DMS153 treated with DMSO at 0.1 percent for 48 hours (cell line): ENCODE results near the gene TCEA3.

ENCODE experiments used
- DNase-seq: peaks from one replicate; lab custom pipeline; 2025; ENCODE audit not compliant: unreplicated experiment; lab: John Stamatoyannopoulos, UW

Gene TCEA3

DNA sequence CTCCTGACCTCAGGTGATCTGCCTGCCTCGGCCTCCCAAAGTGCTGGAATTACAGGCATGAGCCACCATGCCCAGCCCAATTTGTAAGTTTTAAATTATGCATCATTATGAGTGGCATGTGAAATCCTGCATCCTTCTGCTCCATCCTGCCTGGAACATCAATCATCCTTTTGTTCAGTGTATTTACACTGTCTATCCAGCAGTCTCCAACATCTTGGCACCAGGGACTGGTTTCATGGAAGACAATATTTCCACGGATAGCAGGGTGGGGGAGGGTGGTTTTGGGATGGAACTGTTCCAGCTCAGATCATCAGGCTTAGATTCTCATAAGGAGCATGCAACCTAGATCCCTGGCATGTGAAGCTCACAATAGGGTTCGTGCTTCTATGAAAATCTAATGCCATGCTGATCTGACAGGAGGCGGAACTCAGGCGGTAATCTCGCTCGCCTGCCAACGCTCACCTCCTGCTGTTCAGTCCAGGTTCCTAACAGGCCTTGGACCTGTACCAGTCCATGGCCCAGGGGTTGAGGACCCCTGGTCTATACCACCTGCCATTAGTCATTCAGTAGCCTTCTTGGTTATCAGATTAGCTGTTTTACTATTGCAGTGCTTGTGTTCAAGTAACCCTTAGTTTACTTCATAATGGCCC lies 22.2 kb upstream of the TCEA3 start:
- no peak for DNase-seq

DNA sequence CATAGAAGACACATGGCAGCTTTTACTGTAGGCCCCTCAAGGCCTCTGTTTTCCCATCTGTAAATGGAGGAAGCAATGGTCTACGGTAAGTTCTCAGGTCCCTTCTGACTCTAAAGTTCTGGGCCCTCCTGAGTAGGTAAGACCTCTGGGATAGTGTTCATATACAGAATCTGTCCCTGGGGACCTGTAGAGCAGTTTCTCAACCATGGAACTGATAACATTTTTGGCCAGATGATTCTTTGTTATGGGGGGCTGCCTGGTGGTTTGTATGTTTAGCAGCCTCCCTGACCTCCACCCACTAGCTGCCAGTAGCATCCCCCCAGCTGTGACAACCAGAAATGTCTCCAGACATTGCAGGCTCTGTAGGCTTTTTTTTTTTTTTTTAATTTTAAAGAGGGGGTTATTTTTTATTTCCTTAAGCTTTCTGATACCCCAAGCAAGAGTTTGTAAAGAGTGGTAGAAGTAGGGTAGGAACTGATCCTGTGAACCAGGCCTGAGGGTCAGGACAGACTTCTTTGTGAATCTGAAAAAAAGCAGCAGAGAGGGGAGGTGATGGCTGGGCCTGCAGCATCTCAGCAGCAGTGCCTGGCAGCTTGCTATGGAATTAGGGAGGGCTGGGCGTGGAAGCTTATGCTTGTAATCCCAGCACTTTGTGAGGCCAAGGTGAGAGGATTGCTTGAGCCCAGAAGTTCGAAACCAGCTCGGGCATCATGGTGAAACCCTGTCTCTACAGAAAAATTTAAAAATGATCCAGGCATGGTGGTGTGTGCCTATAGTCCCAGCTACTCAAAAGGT lies 20.2 kb upstream of the TCEA3 start:
- DNase-seq: no peak

DNA sequence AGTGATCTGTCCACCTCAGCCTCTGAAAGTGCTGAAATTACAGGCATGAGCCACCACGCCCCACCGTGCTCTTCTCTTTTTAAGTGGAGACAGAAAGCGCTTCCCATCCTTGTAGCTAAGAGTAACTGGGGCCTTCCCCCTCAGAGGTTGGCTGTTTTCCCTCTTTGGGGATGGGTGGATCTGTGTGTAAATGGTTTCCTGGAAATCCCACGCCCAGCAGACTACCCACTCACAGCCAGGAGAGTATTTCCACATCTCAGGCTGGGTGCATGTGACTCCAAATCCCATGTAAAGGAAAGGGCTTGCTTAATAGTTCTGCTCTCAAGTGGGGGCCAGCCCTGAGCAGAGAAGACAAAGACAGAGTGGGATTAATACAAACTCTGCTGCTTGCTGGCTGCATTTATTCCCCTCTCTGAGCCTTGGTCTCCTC lies 19.6 kb upstream of the TCEA3 start:
- DNase-seq: no peak

DNA sequence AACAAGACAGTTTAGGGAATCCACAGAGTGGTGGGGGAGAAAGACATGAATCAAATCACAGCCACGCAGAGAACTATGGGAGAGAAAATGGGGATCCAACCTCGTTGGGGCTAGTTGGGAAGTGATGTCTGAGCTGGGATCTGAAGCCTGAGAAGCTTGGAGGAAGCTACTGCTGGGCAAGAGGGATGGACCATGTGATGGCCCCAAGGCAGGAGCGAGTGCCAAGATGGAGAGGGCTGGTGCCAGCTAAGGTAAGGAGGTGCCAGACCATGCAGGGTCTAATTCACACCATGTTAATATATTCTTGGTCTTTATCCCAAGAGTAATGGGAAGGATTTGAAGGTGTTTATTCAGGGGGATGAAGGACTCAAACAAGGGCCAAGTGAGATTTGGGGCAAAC lies 18.2 kb upstream of the TCEA3 start:
- DNase-seq: no peak

DNA sequence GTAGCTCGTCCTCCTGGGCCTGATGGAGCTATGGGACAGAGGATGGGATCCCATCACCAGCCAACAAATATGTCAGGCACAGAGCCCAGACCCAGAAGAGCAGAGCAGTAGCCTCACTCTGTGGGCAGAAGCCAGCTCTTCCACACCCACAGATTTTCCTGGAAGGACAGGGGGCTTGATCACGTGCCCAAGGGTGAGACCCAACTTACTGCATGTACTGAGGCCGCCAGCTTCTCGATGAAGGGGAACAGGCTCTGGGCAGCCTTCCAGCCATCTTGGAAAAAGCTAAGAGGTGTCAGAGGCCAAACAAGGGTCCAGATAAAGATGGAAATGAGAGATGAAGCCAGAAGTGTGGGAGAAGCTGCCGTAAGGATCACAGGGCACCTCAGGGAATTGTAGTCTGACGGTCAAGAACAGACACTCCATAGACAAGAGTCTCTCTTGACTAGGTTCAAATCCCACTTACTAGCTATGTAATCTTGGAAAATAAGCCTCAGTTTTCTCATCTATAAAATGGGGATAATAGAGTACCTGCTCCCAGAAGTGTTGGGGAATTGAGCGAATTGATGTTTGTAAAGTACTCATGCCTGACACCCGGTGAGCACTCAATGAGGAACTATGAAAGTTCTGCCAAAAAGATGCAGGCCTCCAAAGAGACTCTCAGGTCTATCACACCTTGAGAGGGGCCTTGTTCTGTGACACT lies 17.0 kb upstream of the TCEA3 start:
- DNase-seq: no peak

DNA sequence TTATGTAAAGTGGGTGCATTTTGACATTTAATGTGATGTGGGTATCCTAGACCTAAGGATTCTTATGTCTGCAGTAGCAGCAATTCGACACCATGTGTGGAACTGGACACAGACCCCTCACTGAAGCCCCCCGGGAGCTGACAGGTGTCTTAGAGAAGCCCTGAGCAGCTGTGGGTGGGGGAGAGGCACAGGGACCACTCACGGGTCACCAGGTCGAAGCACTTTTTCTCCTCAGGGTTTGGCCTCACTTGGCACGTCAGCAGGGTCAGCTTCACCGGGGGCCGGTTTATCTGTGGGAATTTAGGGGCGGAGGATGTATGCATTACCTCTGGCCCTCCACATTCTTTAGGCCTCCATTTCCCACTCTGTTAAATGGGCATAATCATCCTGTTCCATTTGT lies 14.0 kb upstream of the TCEA3 start:
- DNase-seq: no peak

DNA sequence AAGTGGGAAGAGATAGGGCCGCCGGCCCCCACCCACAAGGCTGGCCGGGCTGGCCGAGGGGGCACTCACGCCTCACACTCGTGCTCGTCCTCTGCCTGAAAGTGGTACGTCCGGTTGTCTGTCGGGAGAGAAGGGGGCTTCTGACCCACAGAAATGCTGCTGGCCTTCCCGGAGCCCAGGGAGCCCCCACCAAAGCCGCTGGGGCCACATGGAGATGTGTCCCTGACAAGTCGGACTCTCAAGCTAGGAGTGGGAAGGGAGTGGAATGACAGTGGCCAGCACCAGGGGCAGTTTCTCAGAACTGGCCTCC lies 12.8 kb upstream of the TCEA3 start:
- no peak for DNase-seq

DNA sequence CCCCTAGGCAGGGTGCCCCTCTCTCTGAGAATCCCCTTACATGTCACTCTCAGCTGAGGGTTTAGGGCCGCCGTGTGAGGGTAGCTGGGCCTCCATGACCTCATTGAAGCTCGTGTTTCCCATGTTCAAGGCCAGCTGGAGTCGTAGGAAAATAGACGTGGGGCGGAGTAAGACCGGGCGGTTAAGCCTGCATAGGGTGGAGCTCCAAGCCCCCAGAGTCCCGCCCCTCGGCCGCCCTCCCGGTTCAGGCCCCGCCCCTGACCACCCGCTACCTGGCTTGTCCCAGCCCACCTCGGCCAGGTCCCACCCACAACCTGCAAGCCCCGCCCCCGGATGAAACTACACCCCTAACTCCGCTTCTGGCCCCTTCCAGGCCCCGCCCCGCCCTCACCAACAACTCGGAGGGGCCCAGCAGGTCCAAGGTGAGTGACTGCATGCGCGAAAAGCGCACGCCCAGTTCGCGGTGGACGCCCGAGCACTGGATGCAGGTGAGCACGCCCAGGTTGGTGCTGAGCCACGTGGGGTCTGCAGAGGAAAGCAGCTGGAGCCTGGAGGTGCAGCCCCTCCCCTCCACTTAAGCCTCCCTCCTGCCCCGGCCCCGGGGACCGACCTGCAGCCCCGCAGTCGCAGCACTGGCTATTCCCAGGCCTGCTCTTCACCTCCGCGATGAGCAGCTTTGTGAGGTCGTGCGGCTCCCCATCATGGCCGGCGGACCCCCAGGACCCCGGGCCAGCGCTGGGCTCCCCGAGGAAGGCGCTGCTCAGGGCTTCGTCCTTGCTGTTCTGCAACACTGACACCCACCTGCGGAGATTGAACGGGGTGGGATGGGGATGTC lies 12.2 kb upstream of the TCEA3 start:
- DNase-seq: no peak

DNA sequence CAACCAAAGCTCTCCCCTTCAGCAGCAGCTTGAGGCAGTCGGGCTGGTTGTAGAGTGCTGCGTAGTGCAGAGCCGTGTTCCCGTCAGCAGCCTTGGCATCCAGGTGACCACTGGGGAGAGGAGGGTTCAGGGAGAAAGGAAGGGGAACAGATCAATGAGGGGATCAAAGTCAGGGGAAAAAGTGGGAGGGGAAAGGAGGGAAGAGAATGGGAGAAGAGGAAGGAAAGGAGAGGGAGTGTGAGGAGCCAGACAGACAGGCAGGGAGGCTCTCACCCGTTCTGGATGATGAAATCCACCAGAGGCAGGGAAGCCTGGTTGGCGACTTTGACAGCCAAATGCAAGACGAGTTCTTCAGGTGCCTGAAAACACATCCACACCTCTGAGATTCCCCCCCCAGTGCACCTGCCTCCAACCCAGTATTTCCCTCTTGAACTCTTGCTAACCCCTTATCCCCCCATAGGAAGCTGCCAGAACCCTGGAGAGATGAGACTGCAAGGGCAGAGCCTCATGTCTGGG lies 9.8 kb upstream of the TCEA3 start:
- no peak for DNase-seq

DNA sequence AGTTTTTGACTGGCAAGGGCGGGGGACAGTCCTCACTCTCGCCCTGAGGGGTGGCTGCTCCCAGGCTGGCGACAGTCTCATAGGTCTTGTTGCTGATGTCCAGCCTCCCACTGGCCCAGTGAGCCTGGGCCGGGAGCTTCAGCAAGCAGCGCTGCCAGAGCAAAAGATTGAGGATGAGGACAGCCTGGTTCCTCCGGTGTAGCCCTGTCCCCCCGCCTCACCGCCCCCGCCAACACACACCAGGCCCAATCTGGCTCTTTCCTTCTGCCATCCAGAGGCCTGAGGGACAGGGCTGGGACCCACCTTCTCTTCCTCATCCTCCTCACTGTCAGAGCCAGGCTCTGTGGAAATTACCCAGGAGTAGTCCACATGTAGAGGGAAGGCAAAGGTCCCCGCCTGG lies 8.6 kb upstream of the TCEA3 start:
- DNase-seq: no peak

DNA sequence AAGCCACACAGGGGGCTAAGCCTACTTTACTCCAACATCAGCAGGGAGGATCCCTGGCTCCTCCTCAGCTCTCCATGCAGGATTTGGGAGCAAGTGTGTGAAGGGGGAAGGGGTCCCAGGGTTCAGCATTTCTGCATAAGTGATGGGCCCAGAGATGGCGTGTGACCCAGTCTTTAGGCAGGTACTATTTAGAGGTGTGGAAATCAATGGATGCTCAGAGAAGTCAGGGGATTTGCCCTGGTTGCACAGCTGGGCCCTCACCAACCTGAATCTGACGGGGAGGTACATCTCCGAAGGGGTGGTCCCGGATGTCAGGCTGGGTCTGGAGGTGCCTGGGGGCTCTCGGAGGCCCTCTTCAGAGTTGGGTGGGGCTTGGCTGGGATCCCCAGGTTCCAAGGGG lies 6.9 kb upstream of the TCEA3 start:
- DNase-seq: no peak

DNA sequence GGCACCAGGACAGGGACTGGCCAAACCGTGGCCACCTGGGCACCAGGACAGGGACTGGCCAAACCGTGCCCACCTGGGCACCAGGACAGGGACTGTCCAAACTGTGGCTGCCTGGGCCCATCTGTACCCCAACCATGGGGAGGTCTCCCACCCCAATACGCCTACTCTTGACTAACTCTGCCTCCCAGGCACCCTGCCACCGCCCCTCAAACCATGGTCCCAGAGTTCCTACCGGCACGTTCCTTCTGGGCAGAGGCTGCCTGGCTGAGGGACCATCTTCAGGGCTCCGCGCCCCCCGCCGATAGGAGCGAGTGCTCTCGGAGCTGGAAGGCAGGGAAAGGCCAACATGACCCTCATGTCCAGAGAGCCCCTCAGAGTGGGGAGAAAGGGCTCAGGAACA lies 6.3 kb upstream of the TCEA3 start:
- DNase-seq: no peak

DNA sequence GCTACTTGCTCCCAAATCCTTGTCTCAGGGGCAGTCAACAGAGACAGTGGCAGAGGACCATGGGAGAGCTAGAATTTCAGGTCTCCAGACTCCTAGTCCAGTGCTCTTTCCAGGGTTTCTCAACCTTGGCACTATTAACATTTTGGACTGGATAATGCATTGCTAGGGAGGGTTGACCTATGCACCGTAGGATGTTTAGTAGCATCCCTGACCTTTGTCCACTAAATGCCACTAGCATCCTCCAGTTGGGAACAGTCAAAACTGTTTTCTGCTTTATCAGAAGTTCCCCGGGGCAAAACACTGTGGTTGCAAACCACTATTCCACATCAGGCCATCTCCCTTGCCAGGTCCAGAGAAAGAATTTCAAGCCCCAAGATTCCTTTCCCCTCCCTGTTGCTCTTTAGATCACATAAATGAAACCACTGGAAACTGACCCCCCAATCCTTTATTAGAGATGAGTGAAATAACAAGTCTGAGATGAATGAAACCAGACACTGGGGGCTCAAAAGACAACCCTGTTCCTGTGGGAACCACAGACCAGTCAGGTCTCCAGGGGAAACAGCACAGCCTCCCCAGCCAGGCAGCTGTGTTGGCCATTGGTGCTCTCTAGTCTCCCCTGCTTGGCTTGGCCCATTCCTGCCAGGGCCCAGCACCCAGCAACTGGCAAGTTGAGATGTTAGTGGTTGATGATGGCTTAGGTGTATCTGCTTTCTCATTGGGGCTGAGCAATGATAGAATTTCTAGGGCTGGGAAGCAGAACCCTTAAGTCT lies 3.8 kb upstream of the TCEA3 start:
- DNase-seq: no peak

DNA sequence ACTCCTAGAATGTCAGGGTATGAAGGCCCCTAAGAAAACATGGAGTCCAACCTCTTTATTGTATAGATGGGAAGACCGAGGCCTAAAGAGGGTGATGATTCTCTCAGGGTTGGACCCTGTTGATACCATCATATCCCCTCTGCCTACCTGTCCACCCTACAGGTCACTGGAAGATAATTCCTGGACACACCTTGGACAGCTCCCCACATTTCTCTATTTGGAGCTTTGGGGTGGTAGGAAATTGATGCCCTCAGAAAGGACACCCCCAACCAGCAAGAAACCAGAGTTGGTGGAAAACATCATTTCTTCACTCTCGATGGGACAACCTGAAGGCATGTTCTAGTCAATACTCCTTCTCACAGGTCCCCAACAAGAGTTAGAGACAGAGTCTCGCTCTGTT lies 3.0 kb upstream of the TCEA3 start:
- DNase-seq: no peak

DNA sequence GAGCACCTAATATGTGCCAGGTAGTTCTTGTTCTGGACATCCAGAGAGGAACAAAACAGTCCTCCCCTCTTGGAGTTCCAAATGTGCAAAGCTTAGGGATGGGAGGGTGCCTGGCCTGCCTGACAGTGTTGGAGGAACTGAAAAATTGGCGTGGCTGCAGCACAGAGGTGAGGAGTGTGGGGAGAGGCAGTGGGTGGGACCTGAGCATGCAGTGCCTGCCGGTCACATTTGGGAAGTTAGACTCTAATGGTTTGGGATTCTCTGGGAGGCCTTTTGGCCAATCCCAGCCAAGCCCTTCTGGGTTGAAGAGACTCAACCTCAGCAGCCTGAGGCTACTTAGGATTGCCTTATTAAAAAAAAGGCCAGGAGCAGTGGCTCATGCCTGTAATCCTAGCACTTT lies 2.3 kb upstream of the TCEA3 start:
- no peak for DNase-seq

DNA sequence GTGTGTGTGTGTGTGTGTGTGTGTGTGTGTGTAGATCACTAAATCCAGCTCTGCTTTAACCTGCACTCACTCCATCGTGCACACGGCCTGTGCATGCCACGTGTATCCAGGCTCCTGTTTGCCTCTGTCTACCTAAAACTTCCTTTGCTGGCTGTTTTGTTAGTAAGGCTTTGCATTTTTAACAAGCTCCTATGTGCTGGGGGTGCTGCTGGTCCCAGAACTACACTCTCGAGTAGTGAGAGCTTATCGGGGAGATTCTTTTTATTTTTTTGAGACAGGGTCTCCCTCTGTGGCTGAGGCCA lies 596 bp upstream of the TCEA3 start:
- no peak for DNase-seq

DNA sequence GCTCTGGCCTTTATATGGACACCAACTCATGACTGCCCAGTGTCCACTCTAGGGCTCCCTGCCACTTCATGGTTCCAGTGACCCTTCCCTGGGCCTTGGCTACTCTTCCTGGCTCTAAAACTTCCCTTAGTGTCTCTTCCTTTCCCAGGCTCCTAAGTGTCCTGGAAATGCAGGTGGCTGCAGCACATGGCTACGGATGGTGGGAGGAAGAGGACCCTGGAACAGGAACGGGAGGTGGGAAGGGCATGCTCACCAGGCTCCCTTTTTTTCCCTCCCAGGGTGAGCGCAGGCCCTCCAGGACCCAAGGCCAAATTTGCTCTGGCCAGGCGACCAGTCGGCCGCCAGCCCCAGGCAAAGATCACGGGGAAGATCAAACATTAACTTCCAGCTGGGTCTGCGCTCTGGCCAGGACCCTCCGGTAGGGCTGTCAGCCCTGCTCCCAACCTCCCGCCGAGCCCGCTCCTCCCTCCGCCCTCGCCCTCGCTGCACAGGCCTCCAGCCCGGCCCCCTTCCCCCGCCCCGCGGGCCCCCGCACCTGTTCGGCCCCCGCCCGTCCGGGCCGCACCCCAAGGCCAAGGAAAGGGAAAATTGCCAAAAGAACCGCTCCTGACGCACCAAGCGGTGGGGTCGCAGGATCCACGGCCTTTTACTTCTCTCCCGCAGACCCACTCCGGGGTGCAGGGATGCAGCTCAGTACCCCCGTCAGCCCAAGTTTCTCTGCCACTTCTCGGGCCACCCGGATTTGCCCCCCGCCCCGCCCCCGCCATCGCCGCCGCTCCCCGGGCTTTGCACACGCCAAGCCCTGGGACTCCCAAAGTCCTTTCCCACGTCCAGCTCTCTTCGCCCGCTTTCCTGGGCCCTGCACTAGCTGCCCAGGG lies 894 bp downstream of the TCEA3 start:
- no peak for DNase-seq

DNA sequence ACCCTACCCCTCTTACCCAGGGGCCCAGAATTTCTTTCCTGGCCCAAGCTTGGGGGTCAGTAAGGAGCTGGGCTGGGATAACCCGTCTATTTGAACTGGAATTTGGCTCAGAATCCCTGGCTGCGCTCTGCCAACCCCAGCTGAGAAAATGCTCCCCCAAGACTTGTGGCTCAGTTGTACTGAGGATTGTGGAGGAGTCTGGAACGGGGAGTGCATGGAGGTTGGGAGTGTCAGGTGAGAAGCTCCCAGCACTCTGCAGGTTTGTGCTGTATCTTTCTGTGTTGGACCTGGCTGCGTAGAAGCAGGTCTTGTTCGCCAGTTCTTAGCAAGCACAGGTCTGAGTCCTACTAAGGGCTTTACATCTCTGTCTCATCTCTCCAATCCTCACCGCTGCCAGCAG lies 1.6 kb downstream of the TCEA3 start:
- no peak for DNase-seq

DNA sequence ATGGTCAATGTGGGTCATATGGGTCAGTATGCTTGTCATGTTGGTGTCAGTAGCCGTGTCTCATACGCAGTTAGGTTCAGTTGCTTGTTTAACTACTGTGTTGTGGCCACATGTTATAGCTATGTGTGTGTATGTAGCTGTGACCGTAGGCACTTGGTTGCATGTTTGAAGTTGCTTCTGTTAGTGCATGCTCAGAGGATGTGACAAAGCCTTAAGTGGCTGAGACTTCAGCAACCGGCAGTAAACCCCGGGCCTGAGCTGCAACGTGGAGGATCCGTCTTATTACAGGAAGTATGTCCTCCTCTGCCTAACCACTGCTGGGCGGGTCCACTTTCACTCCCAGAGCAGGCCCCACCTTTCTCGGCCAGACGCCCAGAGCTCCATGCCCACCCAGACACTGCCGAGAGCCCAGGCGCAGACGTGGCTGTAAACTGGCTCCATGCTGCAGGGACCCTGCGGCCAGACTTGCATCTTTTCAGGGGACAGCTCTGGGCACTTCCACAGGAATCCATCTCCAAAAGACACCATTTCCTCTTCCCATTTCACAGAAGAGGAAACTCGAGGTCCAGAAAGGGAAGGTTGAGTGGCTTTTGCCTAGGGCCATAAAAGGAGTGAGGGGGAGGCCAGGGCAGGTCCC lies 2.2 kb downstream of the TCEA3 start:
- no peak for DNase-seq
